ENCODE results near the gene ZSWIM9. TPM values are rescaled to one million over a fixed set of nuclear protein-coding genes. Genes with fewer than 3 reads are reported as not detected.

Gene ZSWIM9
- total RNA-seq, 2 donors from 2014 or later, result 9.9 to 13.0 TPM

DNA sequence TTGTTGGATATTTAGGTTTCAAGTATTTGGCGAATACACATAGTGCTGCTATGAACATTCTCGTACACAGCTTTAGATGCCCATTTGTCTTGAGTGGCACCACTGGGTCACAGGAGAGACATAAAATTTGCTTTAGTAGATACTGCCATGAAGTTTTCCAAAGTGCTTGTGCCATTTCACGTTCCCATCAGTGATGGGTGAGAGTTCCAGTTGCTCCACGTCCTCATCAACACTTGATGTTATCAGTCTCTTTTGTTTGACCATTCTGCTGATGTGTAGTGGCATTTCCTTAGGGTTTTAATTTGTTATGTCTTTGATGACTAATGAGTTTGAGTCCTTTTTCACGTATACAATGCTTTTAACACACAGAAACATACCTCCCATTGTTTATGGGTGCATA, 11.0 kb downstream of the ZSWIM9 start:
- TF ChIP-seq, protein P1, sequence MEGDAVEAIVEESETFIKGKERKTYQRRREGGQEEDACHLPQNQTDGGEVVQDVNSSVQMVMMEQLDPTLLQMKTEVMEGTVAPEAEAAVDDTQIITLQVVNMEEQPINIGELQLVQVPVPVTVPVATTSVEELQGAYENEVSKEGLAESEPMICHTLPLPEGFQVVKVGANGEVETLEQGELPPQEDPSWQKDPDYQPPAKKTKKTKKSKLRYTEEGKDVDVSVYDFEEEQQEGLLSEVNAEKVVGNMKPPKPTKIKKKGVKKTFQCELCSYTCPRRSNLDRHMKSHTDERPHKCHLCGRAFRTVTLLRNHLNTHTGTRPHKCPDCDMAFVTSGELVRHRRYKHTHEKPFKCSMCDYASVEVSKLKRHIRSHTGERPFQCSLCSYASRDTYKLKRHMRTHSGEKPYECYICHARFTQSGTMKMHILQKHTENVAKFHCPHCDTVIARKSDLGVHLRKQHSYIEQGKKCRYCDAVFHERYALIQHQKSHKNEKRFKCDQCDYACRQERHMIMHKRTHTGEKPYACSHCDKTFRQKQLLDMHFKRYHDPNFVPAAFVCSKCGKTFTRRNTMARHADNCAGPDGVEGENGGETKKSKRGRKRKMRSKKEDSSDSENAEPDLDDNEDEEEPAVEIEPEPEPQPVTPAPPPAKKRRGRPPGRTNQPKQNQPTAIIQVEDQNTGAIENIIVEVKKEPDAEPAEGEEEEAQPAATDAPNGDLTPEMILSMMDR (conservative IDR thresholded peaks at IDR 0.05), result no peak
- WGBS, 2 experiments (ENCODE audit: insufficient coverage in 1 of 2, insufficient read length in 1 of 2), result 96 to 100% methylated on average over 4 of the region's 5 CpGs
- Mint-ChIP-seq H3K4me1 (no peaks in the 10 kb centered on the region), H3K27me3 (ENCODE audit: insufficient read depth) (no peaks in the 10 kb centered on the region), H3K9me3 (peaks cover 25% of the 10 kb centered on the region), H3K27ac (no peak overlapping the region), H3K36me3 (ENCODE audit: low read depth) (peaks cover 54% of the 10 kb centered on the region), H3K4me3 (no peak overlapping the region)
- H3K9ac ChIP-seq (ENCODE audit: extremely low read depth, low read length, poor library complexity, severe bottlenecking), result no peak overlapping the region
- no peak overlapping the region for H3K27ac ChIP-seq (ENCODE audit: low read depth, low read length)
- H3K36me3 ChIP-seq (ENCODE audit: control insufficient read depth, insufficient read depth, low read length), result peaks cover 10% of the 10 kb centered on the region
- peaks cover 13% of the 10 kb centered on the region for H3K9me3 ChIP-seq (ENCODE audit: control insufficient read depth, low read length)
- H3K4me1 ChIP-seq (ENCODE audit: control insufficient read depth, insufficient read depth, low read length), result no peaks in the 10 kb centered on the region
- H3K4me3 ChIP-seq (ENCODE audit: low read length), result no peak overlapping the region
- DNase-seq, result no peak
- no peaks in the 10 kb centered on the region for H3K27me3 ChIP-seq (ENCODE audit: control insufficient read depth, insufficient read depth, low read length, poor library complexity, severe bottlenecking)

DNA sequence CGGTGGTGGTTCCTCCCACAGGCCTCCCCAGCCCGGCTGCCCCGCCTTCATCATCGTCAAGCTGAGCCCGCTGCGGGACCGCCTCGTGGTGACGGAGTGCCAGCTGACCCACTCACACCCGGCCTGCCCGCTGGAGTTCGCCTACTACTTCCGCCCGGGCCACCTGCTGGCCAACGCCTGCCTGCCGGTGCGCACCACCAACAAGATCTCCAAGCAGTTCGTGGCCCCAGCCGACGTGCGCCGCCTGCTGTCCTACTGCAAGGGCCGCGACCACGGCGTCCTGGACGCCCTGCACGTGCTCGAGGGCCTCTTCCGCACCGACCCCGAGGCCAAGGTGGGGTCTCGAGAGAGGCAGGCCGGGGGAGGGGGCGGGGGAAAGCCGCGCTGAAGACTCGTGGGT, 12.0 kb downstream of the ZSWIM9 start:
- WGBS, 2 experiments (ENCODE audit: insufficient coverage in 1 of 2, insufficient read length in 1 of 2), result 98 to 99% methylated on average over 33 to 38 of the region's 38 CpGs

DNA sequence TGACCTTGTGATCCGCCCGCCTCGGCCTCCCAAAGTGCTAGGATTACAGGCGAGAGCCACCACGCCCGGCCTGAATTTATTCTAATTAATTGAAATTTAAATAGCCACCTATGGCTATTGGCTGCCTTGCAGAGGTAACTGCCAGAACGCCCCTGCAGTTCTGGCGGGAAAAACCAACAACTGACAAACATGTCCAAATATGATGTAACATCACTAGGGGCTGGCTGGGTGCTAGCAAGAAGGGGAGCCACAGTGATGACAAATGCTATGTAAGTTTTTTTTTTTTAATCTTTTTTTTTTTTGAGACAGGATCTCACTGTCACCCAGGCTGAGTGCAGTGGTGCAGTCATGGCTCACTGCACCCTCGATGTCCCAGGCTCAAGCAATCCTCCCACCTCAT, 12.9 kb downstream of the ZSWIM9 start:
- Mint-ChIP-seq H3K9me3 (peaks cover 25% of the 10 kb centered on the region), H3K4me1 (no peaks in the 10 kb centered on the region), H3K27ac (no peak overlapping the region), H3K27me3 (ENCODE audit: insufficient read depth) (no peaks in the 10 kb centered on the region), H3K36me3 (ENCODE audit: low read depth) (peaks cover 51% of the 10 kb centered on the region), H3K4me3 (no peak overlapping the region)
- no peak for DNase-seq
- Histone ChIP-seq H3K4me1 (ENCODE audit: control insufficient read depth, insufficient read depth, low read length) (no peaks in the 10 kb centered on the region), H3K27ac (ENCODE audit: low read depth, low read length) (no peak overlapping the region), H3K4me3 (ENCODE audit: low read length) (no peak overlapping the region), H3K36me3 (ENCODE audit: control insufficient read depth, insufficient read depth, low read length) (peaks cover 9% of the 10 kb centered on the region), H3K27me3 (ENCODE audit: control insufficient read depth, insufficient read depth, low read length, poor library complexity, severe bottlenecking) (no peaks in the 10 kb centered on the region), H3K9ac (ENCODE audit: extremely low read depth, low read length, poor library complexity, severe bottlenecking) (no peak overlapping the region), H3K9me3 (ENCODE audit: control insufficient read depth, low read length) (peaks cover 13% of the 10 kb centered on the region)
- WGBS, 2 experiments (ENCODE audit: insufficient coverage in 1 of 2, insufficient read length in 1 of 2), result 93 to 99% methylated on average over 5 to 9 of the region's 9 CpGs
- TF ChIP-seq, protein P1 (conservative IDR thresholded peaks at IDR 0.05), result no peak

More for the DNA sequence above, 12.0 kb downstream of the ZSWIM9 start:
- Histone ChIP-seq H3K4me1 (ENCODE audit: control insufficient read depth, insufficient read depth, low read length) (no peaks in the 10 kb centered on the region), H3K9me3 (ENCODE audit: control insufficient read depth, low read length) (peaks cover 13% of the 10 kb centered on the region), H3K9ac (ENCODE audit: extremely low read depth, low read length, poor library complexity, severe bottlenecking) (no peak overlapping the region), H3K27me3 (ENCODE audit: control insufficient read depth, insufficient read depth, low read length, poor library complexity, severe bottlenecking) (no peaks in the 10 kb centered on the region), H3K4me3 (ENCODE audit: low read length) (no peak overlapping the region), H3K36me3 (ENCODE audit: control insufficient read depth, insufficient read depth, low read length) (peaks cover 9% of the 10 kb centered on the region), H3K27ac (ENCODE audit: low read depth, low read length) (no peak overlapping the region)
- Mint-ChIP-seq H3K27me3 (ENCODE audit: insufficient read depth) (no peaks in the 10 kb centered on the region), H3K27ac (no peak overlapping the region), H3K4me3 (no peak overlapping the region), H3K36me3 (ENCODE audit: low read depth) (peaks cover 48% of the 10 kb centered on the region), H3K9me3 (peaks cover 25% of the 10 kb centered on the region), H3K4me1 (no peaks in the 10 kb centered on the region)
- TF ChIP-seq, protein P1 (conservative IDR thresholded peaks at IDR 0.05), result peak; percentile 47
- no peak for DNase-seq
